Neural crest cell (in vitro differentiated cells): ENCODE data around the gene UTRN. TPM values are rescaled to one million over a fixed set of nuclear protein-coding genes. Genes with fewer than 3 reads are reported as not detected.

Experiments
- DNase-seq: peaks from one replicate; pipeline ENCODE4 v3.0.0; 2021; ENCODE audit warnings: low read depth, mixed read lengths, low spot score
- H3K27ac Mint-ChIP-seq: one replicate; pipeline ENCODE4 v1.8.0; 2021; ENCODE audit warnings: mild to moderate bottlenecking, mixed read lengths; ENCODE audit not compliant: unreplicated experiment
- H3K27me3 Mint-ChIP-seq: 2 replicates; pipeline ENCODE4 v1.8.0; 2021; ENCODE audit warnings: low read depth, mild to moderate bottlenecking, mixed read lengths
- H3K36me3 Mint-ChIP-seq: 2 replicates; pipeline ENCODE4 v1.8.0; 2021; ENCODE audit warnings: low read depth, mild to moderate bottlenecking, mixed read lengths
- H3K4me1 Mint-ChIP-seq: 2 replicates; pipeline ENCODE4 v1.8.0; 2021; ENCODE audit warnings: mixed read lengths
- H3K4me3 Mint-ChIP-seq: one replicate; pipeline ENCODE4 v1.8.0; 2021; ENCODE audit warnings: mild to moderate bottlenecking, mixed read lengths
- H3K9me3 Mint-ChIP-seq: 2 replicates; pipeline ENCODE4 v1.8.0; 2021; ENCODE audit warnings: mixed read lengths
- CTCF ChIP-seq: fragments of 200-600 bp; sonication (generic); conservative IDR thresholded peaks from 2 replicates; pipeline ENCODE4 v1.5.0; 2021; ENCODE audit warnings: antibody characterized with exemption, mild to moderate bottlenecking
- total RNA-seq: library from RNA; stranded (reverse); gene quantifications from 2 replicates; pipeline ENCODE4 v1.2.1, GENCODE V29; 2021

UTRN gene
- total RNA-seq, 1 donor from 2014 or later, result 74.0 TPM

GRCh38 chr6:144305567-144305966 lies 20.4 kb downstream of the UTRN start:
- no peaks in the 10 kb centered on the region for H3K27me3 Mint-ChIP-seq
- H3K4me1 Mint-ChIP-seq, result peaks cover 17% of the 10 kb centered on the region
- TF ChIP-seq CTCF, result no peak
- H3K36me3 Mint-ChIP-seq, result peaks cover 21% of the 10 kb centered on the region
- no peak for DNase-seq
- no peaks in the 10 kb centered on the region for H3K9me3 Mint-ChIP-seq
- no peak overlapping the region for H3K4me3 Mint-ChIP-seq
- no peak overlapping the region for H3K27ac Mint-ChIP-seq

DNA sequence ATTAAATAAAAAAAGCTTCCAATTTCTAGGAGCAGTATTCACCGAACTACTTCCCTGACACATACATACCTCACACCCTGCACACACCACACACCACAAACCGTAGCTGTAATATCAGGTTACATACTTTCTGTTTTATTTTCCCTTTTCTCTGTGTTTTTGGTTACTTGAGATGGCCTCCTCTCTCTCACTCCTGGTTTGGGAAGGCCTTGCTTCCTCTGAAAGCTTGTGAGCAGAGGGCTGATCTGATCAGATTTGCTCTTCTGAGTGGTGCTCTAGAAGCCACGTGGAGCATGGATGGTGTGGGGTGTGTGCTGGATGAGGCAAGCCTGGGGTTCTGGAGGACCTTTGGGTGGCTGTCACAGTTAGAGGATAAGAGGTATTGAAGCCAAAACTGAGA lies 20.9 kb downstream of the UTRN start:
- Mint-ChIP-seq H3K4me3 (no peak overlapping the region), H3K4me1 (peaks cover 19% of the 10 kb centered on the region), H3K9me3 (no peaks in the 10 kb centered on the region), H3K27ac (no peak overlapping the region), H3K36me3 (peaks cover 21% of the 10 kb centered on the region), H3K27me3 (no peaks in the 10 kb centered on the region)
- DNase-seq, result no peak
- no peak for TF ChIP-seq CTCF

GRCh38 chr6:144307880-144308279 lies 22.7 kb downstream of the UTRN start:
- no peak for DNase-seq
- Mint-ChIP-seq H3K27ac (no peak overlapping the region), H3K27me3 (no peaks in the 10 kb centered on the region), H3K36me3 (peaks cover 19% of the 10 kb centered on the region), H3K4me1 (peaks cover 22% of the 10 kb centered on the region), H3K4me3 (no peak overlapping the region), H3K9me3 (no peaks in the 10 kb centered on the region)
- TF ChIP-seq CTCF, result no peak

DNA sequence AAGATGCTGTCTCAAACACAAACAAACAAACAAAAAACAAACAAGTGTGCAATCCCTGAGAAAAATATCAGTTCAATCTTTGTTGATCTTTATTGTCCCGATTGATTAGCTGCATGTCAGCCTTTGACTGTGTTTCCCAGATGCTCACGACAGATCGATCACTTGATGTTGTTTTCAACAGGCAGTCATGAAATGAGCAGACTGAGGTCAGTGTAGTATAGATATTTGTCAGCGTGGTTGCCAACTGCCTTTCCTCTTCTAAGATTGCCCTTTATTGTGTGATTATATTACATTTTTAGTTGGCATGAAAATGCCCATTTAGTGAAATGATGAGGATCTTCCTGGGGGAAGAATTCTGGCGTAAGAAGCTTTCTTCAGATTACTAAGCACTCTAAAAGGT lies 25.6 kb downstream of the UTRN start:
- Mint-ChIP-seq H3K4me1 (peaks cover 25% of the 10 kb centered on the region), H3K27ac (no peak overlapping the region), H3K36me3 (peaks cover 16% of the 10 kb centered on the region), H3K4me3 (no peak overlapping the region), H3K27me3 (no peaks in the 10 kb centered on the region), H3K9me3 (no peaks in the 10 kb centered on the region)
- DNase-seq, result no peak
- TF ChIP-seq CTCF, result no peak

DNA sequence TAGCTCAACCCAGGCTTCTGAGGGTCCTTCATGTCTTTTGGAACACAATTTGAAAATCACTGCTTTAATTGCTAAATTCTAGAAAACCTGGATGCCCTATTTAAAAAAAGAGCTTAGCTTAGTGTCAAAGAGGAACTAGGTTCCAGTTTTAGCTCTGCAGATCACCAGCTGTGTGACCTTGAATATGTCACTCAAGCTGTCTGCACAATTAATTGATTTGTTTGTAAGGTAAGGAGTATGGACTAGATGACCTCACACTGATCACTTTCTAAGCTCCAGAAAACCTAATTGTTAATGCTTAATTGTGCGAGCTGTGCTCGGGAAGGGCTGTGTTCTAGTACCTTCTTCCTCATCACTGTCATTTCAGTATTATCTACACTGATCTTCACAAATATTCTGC lies 26.2 kb downstream of the UTRN start:
- Mint-ChIP-seq H3K4me3 (no peak overlapping the region), H3K4me1 (peaks cover 22% of the 10 kb centered on the region), H3K36me3 (peaks cover 16% of the 10 kb centered on the region), H3K9me3 (no peaks in the 10 kb centered on the region), H3K27ac (no peak overlapping the region), H3K27me3 (no peaks in the 10 kb centered on the region)
- DNase-seq, result no peak
- no peak for TF ChIP-seq CTCF

DNA sequence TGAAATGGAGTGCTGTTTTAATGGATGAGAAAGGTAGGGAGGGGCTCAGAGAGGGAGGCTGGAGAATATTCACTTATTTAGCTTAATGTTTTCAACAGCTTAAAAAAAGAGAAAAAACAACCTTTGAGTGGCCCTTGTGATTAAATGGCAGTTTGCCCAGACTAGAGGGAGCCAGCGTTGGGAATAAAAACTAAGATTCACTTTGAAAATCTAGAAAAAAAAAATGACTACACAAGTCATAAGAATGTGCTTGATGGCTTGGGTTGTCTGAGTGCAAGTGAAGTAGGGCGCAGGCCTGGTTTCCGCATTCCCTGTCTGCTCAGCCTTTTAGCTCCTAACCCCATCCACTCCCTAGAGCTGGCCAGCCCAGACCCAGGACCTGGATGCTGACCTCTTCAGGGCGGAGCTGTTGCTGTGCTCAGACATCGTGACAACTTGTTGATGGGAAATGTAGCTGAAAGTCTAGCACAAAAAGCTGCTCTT lies 28.9 kb downstream of the UTRN start:
- H3K36me3 Mint-ChIP-seq, result peaks cover 10% of the 10 kb centered on the region
- H3K27ac Mint-ChIP-seq, result no peak overlapping the region
- TF ChIP-seq CTCF, result no peak
- peaks cover 9% of the 10 kb centered on the region for H3K4me1 Mint-ChIP-seq
- no peak for DNase-seq
- H3K9me3 Mint-ChIP-seq, result no peaks in the 10 kb centered on the region
- H3K27me3 Mint-ChIP-seq, result no peaks in the 10 kb centered on the region
- H3K4me3 Mint-ChIP-seq, result no peak overlapping the region
